ENCODE measurements around the gene ATP13A5.

The ATP13A5 gene

DNA sequence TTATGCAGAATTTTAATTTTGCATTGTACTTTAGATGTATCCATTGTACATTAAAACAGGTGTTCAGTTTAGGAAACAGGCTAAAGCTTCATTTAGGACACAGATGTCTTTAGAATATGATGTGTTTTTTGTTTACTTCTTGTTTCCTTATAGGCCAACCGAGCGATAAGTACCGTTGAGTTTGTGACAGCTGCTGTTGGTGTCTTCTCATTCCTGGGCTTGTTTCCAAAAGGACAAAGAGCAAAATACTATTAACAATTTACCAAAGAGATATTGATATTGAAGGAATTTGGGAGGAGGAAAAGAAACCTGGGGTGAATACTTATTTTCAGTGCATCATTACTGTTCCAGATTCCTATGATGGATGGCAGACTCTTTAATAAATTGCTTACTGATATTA is 108.1 kb downstream of the ATP13A5 start:
- DNase-seq (ENCODE audit: insufficient read length, low spot score), result no peak
- FAIRE-seq, result no peak

DNA sequence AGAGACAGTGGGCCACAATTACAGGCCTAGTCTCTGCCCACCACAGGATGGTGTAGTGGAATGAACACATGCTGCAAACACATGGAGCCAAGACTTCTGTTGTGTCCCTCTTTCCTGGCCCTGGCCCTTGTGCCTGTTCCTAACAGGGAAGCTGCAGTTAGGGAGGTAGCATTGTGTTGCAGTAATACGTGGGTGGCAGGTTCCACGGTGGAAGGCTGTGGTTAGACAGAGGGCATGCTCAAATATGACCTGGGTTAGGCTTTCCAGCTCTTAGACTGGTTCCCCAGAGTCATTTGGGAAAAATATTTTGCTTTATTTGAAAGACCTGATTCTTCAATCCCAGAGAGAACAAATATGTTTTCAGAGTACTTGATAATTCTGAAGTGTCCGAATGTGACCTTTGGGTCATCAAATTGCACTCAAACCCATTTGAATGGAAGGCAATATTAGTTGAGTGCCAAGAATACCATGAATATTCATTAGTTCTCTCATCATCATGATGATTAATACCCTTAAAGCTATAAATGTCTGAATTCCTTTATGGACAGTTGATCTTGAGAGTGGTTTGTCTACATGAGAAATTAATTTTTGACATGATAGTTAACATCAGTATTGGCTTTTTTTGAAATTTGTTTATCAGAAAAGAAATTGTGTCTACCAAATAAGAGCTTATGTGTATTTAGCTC is 109.1 kb downstream of the ATP13A5 start:
- no peak for DNase-seq (ENCODE audit: insufficient read length, low spot score)
- FAIRE-seq, result no peak

DNA sequence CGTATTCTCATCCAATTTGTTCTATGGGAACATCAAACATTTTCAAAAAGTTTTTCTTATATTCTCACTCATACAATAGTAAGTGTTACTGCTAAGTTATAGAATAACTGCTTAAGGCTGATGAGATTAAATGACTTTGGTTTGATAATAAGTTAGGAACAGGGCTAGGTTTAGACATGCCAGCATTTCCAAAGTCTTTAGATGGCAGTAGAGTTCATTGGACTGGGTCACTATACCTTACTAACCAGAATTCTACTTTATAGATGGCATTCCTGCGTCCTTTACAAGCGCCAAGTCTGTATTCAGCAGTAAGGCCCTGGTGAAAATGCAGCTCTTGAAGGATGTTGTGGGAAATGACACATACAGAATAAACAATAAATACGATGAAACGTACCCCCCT is 115.8 kb downstream of the ATP13A5 start:
- no peak for FAIRE-seq
- DNase-seq (ENCODE audit: insufficient read length, low spot score), result no peak

DNA sequence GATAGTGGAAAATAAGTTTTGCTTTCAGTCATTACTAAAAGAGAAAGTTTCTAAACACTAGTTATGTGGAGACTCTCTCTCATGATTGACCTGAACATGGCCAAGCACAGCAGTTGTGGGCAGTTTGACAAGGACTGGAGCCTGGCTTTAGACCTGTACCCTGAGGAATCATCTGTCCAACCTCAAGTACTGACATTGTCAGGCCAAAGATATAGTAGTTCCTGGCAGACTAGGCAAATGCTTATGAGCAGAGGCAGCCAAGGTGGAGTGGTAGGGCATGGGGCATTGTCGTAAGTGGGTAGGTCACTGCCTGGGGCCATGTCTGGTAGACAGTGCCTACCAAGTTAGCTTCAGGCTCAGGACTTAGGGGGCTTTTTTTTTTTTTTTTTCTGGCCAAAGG is 116.6 kb downstream of the ATP13A5 start:
- DNase-seq (ENCODE audit: insufficient read length, low spot score) (no peak), FAIRE-seq (no peak)

DNA sequence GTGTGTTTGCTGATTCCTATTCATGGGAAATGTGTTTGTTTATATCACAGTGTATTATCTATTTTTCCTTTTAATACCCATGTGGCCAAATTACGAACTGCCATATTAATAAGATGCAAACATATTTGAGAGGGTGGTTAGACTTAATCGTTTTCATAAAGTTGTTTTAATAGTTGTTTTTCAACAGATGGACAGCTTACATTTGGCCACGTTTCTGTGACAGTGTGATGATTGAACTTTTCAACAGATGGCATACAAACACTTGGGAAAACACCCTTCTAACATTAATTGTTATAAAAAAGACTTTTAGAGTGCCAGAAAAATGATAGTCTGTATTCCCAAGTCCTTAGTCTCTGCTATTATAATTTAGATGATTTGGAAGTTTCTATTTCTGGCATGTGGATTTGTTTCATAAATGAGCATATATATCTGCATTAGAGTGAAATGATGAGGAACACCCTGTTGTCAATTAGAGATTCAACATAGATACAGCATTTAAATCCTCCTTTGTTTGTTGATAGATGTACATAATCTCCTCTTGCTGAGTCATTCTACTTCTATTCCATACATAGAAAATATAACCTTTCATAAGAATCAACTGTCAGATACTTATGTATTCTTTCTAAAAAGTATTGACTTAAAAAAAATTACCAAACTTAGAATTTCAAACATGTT is 124.4 kb downstream of the ATP13A5 start:
- FAIRE-seq, result no peak

DNA sequence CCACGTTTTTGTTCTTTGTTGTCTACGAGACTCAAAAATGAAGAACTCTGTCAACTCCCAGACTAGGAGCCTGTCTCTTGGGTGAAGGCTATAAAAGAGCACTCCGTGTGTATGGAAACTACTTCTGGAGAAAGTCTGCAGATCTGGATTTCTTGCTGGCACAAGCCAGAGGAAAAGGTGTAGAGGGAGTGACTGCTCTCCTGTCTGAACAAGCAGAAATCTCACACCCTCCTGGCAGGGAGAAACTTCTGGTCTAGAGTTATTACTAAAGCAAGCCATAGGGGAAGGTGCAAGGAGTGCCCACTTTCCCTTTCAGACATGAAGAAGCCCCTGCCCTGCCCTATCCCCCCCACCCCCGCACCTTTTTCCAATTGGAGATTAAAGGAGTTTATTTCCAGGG is 128.1 kb downstream of the ATP13A5 start:
- FAIRE-seq (no peak), DNase-seq (ENCODE audit: insufficient read length, low spot score) (no peak)

More for the DNA sequence above, 124.4 kb downstream of the ATP13A5 start:
- no peak for DNase-seq (ENCODE audit: insufficient read length, low spot score)

DNA sequence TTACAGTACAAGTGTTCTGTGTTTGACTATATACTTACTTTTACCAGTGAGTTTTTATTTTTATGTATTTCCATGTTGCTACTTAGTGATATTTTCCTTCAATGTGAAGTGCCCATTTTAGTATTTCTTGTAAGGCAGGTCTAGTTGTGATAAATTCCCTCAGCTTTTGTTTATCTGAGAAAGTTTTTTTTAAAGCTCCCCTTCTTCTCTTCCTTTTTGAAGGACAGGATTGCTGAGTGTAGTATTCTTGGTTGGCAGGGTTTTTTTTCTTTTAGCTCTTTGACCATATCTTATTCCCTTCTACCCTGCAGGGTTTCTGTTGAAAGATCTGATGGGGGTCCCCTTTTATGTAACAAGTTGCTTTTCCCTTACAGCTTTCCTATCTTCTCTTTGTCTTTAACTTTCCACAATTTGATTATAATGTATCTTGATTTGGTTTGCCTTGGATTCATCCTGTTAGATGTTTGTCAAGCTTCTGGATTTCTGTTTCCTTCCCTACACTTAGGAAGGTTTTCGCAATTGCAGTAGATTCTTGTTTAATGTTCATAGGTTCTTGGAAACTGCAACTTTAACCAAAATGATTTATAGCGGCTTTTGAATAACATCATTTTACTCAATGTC is 129.6 kb downstream of the ATP13A5 start:
- DNase-seq (ENCODE audit: insufficient read length, low spot score) (no peak), FAIRE-seq (no peak)

DNA sequence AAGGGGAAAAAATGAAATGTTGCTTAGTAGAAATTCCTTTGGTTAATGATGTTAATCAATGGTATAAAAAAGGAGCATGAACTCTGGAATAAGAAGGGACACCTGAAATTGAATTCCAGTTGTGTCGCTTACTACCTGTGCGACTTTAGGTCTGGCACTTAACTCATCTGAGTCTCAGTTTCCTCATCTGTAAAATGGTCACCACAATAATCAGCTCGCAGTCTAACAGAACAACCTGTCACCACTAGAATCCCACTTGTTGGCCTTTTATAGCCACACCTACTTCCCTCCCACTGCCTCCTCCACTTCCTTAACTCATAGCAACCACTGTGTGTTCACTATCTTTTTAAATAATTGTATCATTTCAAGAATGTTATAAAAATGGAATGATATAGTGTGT is 135.0 kb downstream of the ATP13A5 start:
- FAIRE-seq, result no peak
- DNase-seq (ENCODE audit: insufficient read length, low spot score), result no peak

DNA sequence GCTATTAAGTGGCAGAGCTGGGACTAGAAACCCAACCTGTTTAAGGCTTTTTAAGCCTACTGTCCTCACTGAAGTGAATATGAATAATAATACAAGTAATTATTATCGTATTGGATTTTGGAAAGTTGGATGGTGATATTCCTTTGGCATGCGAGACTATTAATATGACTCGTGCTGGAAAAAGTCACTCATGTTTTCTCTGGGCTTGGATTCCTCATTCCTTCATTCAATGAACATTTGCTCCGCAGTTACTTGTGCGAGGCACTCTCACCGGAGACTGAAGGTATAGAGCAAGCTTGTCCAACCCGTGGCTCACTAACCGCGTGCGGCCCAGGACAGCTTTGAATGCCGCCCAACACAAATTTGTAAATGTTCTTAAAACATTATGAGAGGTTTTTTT is 136.8 kb downstream of the ATP13A5 start:
- FAIRE-seq (no peak), DNase-seq (ENCODE audit: insufficient read length, low spot score) (no peak)

DNA sequence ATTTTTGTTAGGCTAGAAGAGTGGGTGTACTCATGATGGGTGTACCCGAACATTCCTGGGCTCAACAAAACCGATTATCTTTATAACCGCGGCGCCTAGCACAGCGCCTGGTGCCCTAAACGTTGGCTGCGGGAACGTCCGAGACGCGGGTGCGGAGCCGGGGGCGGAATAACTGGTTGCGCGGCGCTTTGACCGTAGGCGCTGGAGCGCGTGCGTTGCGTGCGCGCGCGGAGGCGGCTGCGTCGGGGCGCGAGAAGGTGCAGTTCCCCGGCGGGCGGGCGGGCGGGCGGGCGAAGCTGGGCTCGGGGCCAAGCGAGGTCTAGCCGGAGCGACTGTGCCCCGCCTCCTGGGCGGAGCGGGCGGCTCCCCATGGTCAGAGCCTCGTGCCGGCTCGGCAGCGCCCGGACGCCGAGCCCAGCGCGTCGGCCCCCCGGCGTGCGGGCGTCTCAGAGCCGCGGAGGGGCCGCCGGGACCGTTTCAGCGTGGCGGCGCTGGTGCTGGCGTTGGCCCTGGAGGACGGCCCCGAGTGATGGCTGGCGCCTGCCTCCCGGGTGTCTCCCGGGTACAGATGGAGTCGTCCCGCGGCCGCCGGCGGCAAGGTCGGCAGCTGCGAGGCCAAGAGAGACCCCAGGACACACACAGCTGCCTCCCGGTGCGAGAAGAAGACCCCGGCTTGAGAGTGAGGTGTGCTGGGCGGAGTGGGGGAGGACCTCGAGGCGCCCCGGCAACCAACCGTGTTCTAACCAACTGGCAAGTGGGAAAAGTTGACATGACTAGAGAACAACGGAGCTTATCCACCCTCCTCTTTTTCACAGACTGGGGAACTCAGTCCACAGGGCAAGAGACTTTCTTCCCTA is 137.5 kb downstream of the ATP13A5 start, which contains the start of gene PLAAT1:
TSS of gene PLAAT1 (plus strand) at position 373 of the 857 bp plus-strand sequence. CDS start 14,429 bp downstream, outside the sequence.
- DNase-seq (ENCODE audit: insufficient read length, low spot score) (peak; percentile 82), FAIRE-seq (no peak)

DNA sequence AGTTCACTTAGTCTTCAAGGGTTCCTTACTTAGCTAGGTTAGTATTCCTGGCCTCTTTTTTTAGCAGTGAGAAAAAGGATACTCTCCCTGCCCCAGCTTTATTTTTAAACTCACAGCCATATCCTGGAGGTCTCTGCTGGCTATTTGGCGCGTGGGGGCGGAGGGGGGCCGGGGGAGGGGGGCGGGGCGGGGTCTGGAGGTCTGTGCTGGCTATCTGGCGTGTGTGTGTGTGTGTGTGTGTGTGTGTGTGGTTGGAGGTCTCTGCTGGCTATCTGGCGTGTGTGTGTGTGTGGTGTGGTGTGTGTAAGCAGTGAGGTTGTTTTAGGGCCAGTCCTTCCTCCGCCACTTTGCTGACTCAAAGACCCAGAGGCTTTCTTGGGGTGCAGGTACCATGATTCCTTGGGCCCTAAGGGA is 138.1 kb downstream of the ATP13A5 start:
- DNase-seq (ENCODE audit: insufficient read length, low spot score), result no peak

DNA sequence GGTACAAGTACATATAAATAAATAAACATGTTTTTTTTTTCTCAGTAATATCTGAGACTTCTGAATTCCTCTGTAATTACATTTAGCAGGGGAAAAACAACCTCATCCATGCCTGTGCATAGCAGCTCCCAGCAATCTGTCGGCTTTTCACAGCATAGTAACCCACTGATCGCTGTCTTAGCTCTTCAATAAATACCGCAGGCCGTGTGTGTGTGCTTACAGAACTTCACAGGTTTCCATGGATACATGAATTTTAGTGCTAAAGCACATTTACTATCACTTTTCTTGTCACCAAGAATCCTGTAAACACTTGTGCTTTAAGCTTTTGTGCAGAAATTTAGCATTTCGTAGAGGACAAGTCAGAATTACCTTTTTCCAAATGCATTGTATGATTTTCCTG is 141.5 kb downstream of the ATP13A5 start:
- FAIRE-seq, result no peak
- DNase-seq (ENCODE audit: insufficient read length, low spot score), result no peak

More for the DNA sequence above, 138.1 kb downstream of the ATP13A5 start:
- FAIRE-seq, result no peak

DNA sequence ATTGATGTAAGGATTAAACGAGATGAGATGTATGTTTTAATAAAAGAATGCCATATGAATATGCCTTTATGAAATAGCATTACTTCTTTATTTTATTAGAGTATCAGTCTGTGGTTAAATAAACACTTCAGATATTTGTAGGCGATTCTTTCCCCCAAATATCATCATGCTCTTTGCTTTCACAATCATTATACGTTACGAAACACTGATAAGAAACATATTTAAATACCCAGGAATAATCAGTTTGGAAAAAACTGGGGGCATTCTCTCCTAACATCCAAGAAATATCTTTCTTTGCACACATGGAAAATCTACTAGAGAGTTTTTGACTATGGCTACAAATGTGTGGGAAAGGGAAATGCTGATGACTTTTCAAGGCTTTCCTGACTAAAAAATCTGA is 142.0 kb downstream of the ATP13A5 start:
- FAIRE-seq, result no peak
- DNase-seq (ENCODE audit: insufficient read length, low spot score), result no peak

DNA sequence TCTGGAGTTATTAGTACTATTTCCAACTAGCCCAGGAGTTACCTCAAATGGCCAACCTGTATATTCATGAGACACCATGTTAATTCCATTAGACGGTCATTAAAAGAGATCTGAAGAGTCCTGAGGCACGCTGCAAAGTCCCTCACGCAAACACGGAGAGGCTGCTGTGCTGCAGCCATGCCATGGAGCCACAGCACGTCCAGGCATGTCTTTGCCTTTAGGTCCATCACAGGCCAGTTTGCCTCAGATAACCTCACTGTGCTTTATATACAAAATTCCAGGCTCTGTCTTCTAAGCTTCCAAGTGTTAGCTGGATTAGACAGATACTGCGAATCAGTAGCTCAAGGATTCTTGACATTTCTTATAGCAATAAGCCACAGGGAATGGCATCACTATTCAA is 147.4 kb downstream of the ATP13A5 start:
- DNase-seq (ENCODE audit: insufficient read length, low spot score) (no peak), FAIRE-seq (no peak)

DNA sequence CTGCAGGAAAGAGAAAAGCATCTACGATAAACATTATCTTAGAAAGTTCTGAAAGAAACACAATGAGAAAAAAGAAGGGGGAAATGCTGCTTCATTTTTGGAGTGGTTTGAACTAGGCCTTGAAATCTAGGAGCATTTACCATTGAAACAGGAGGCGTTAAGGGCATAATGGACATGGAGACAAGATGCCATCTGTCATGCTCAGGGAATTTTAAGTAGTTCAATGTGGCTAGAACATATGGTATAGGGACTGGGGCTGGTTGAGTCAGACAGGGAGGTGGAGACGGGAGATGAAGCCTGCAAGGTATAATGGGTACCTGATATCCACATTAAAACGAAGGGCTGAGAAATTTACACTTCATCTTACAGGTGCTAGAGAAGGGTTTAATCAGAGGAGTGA is 147.9 kb downstream of the ATP13A5 start:
- FAIRE-seq (no peak), DNase-seq (ENCODE audit: insufficient read length, low spot score) (no peak)

DNA sequence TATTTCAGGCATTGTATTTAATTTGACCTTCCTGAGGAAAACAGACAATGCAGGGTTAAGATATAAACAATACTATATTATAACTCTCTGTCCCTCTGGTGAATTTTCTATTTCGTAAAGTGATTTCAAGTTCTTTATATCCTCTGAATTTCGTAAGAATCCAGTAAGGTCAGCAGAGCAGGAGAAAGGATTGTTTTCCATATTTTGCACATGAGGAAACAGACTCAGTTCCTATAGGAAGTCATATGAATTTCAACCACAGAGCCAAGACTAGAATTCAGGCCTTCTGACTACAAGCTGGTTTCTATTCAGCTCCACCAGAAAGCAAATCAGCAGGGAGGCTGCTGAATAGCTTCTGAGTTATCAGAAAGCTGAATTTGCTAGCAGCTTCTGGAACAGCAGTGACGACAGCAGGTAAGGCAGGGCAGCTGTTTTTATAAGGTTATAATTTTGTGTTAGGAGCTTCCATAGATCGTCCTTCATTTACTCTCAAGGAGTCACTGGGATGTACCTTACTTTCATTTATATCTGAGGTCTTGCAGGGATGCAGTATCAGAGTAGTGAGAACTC is 148.6 kb downstream of the ATP13A5 start:
- FAIRE-seq, result no peak
- no peak for DNase-seq (ENCODE audit: insufficient read length, low spot score)

DNA sequence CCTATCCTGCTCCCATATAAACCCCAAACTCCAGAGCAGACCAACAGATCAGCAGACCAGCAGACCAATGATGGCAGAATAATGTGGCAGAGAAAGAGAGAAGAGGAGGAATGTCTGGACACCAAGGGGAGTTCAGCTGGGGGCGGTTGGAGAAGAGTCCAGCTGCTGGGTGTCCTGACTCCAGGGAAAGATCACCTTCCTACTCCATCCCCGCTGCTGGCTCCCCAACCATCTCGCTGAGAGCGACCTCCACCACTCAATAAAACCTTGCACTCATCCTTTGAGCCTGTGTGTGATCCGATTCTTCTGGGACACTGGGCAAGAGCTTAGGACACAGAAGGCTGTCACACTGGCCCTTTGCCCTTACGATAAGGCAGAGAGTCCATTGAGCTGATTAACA is 150.3 kb downstream of the ATP13A5 start:
- FAIRE-seq (no peak), DNase-seq (ENCODE audit: insufficient read length, low spot score) (no peak)

DNA sequence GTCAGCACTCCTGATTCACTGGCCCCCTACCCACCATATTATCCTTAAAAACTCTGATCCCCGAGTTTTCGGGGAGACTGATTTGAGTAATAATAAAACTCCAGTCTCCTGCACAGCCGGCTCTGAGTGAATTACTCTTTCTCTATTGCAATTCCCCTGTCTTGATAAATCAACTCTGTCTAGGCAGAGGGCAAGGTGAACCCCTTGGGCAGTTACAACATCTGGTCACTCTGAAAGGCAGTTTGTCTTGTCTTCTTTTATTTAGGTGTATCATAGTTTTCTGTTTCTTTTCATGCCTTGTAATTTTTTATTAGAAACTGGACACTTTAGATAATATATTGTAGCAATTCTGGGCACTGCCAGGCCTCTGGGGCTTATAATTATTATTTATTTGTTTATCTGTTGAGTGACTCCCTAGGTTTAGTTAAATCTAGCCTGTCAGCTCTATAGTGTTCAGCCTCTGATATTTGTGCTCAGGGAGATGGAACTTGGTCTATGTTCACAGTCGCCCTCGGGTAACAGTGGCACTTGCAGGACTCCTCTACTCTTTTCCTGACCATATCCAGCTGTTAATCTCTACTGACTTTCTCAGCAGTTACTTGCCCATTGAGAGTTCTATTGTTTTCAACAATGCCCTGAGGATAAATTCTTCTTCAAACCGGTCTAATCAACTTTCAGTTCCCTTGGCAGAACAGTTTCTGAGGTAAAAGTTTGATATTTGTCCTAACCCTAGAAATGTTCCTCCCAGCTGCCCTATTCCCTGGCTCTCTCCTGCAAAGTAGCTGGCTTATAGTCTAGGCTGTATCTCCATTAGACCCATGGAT is 153.0 kb downstream of the ATP13A5 start:
- DNase-seq (ENCODE audit: insufficient read length, low spot score) (no peak), FAIRE-seq (no peak)
